ENCODE measurements around the gene MUC3A. TPM values are rescaled to one million over a fixed set of nuclear protein-coding genes. Genes with fewer than 3 reads are reported as not detected.
"Not testable (repeated sequence)": the region's sequence is repeated elsewhere in the genome, so short reads cannot be mapped to it uniquely, and the experiment has no call there.

The MUC3A gene
- total RNA-seq, 2 experiments from 2014 or later: not detected

DNA sequence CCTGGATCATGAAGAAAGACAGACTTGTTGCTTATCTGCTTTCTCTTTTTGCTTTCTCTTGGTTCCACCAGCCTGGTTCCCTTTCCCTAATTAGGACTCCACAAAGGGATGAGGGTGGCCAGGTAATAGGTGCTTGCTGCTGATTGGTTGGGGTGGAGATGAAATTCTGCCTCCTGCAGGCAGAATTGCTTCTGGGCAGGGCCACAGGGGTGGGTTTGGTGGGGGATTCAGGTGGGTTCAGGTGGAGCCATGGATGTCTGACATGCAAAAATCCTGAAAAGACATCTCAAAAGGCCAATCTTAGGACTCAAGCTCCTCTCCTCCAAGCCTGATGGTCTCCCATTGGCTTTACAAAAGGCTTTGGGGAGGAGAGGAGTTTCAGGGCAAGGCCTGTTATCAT is 28.3 kb upstream of the MUC3A start:
- ATAC-seq (no peak), DNase-seq (no peak)
- H3K27ac Mint-ChIP-seq: no peak overlapping the region
- CTCF ChIA-PET: no interaction called here
- no peaks in the 10 kb centered on the region for H3K9me3 Mint-ChIP-seq (ENCODE audit: low read depth)
- H3K4me3 Mint-ChIP-seq: no peak overlapping the region
- no peaks in the 10 kb centered on the region for H3K4me1 Mint-ChIP-seq
- H3K27me3 Mint-ChIP-seq: peaks cover 28% of the 10 kb centered on the region
- H3K36me3 Mint-ChIP-seq: no peaks in the 10 kb centered on the region

DNA sequence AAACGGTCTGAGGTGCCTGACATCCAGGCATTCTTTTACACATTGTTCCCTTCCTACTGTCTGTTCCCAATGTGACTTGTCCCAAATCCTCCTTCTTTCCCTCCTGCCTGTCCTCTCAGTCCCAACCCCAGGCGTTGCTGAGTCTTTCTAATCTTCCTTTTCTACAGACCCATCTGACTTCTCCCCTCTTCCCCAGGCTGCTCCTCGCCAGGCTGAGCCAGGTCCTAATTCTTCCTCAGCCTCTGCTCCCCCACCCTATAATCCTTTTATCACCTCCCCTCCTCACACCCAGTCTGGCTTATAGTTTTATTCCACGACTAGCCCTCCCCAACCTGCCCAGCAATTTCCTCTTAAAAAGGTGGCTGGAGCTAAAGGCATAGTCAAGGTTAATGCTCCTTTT is 25.7 kb upstream of the MUC3A start:
- H3K27me3 Mint-ChIP-seq: peaks cover 28% of the 10 kb centered on the region
- CTCF ChIA-PET; H3K4me1 Mint-ChIP-seq; H3K36me3 Mint-ChIP-seq; ATAC-seq; H3K27ac Mint-ChIP-seq; H3K4me3 Mint-ChIP-seq; DNase-seq; H3K9me3 Mint-ChIP-seq (ENCODE audit: low read depth): not testable (repeated sequence)

DNA sequence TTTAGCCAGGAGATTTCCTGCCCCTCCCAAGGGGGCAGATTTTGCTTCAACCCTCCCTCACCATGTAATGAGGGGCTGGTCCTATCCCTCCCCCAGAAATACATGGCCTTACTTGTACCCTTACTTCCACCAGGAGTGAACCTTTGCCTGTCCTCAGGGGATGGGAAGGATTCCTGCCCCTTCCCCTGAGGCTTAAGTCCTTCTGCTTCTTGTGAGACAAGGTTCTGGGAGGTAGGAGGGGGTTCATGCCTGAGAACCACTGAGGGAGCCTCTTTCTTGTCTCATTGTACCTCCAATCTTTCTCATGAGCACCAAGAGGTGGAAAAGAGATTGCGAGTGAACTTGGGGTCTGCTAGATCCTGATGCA is 19.5 kb upstream of the MUC3A start:
- no peak for DNase-seq
- peaks cover 9% of the 10 kb centered on the region for H3K27me3 Mint-ChIP-seq
- H3K9me3 Mint-ChIP-seq (ENCODE audit: low read depth): peaks cover 4% of the 10 kb centered on the region
- no peaks in the 10 kb centered on the region for H3K36me3 Mint-ChIP-seq
- ATAC-seq: no peak
- H3K4me1 Mint-ChIP-seq: no peaks in the 10 kb centered on the region
- no peak overlapping the region for H3K27ac Mint-ChIP-seq
- CTCF ChIA-PET: no interaction called here
- H3K4me3 Mint-ChIP-seq: no peak overlapping the region

DNA sequence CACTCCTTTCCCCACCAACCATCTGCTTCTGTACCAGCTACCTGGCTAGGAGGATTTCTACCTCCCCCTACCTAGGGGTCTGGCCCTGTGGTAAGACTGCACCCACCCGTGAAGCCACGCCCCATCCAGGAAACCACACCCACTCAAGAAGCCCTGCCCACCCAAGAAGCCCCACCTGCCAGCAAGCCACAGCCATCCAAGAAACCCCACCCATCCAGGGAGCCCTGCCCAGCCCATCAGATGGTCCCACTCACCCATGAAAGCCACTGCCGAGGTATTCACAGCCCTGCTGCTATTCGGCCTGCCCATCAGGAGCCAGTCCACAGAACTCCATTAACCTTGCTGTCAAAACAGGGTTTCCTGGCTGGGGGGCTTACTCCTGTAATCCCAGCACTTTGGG is 15.6 kb upstream of the MUC3A start:
- CTCF ChIA-PET: no interaction called here
- Mint-ChIP-seq H3K27me3 (peaks cover 9% of the 10 kb centered on the region), H3K4me1 (no peaks in the 10 kb centered on the region), H3K27ac (no peak overlapping the region), H3K36me3 (no peaks in the 10 kb centered on the region), H3K4me3 (no peak overlapping the region), H3K9me3 (ENCODE audit: low read depth) (peaks cover 4% of the 10 kb centered on the region)
- DNase-seq: no peak
- ATAC-seq: no peak

DNA sequence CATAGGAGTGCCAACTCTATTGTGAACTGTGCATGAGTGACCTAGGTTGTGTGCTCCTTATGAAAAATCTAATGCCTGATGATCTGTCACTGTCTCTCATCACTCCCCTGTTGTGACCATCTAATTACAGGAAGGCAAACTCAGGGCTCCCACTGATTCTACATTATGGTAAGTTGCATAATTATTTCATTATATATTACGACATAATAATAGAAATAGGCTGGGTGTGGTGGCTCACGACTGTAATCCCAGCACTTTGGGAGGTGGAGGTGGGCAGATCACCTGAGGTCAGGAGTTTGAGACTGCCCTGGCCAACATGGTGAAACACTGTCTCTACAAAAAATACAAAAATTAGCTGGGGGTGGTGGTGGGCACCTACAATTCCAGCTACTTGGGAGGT is 14.0 kb upstream of the MUC3A start:
- H3K4me1 Mint-ChIP-seq; H3K36me3 Mint-ChIP-seq; H3K9me3 Mint-ChIP-seq (ENCODE audit: low read depth); H3K27me3 Mint-ChIP-seq; H3K27ac Mint-ChIP-seq; DNase-seq; H3K4me3 Mint-ChIP-seq; CTCF ChIA-PET; ATAC-seq: not testable (repeated sequence)

DNA sequence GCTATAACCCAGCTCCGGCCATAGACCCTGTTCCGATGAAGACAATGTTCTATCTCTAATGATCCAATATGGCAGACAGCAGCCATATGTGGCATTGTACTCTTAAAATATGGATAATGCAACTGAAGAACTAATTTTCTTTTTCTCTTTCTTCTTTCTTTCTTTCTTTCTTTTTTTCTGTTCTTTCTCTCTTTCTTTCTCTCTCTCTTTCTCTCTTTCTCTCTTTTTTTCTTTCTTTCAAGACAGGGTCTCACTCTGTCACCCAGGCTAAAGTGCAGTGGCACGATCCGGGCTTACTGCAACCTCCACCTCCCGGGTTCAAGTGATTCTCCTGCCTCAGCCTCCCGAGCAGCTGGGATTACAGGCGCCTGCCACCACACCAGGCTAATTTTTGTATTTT is 13.2 kb upstream of the MUC3A start:
- ATAC-seq; H3K36me3 Mint-ChIP-seq; H3K27me3 Mint-ChIP-seq; DNase-seq; H3K27ac Mint-ChIP-seq; H3K4me1 Mint-ChIP-seq; H3K4me3 Mint-ChIP-seq; H3K9me3 Mint-ChIP-seq (ENCODE audit: low read depth); CTCF ChIA-PET: not testable (repeated sequence)

DNA sequence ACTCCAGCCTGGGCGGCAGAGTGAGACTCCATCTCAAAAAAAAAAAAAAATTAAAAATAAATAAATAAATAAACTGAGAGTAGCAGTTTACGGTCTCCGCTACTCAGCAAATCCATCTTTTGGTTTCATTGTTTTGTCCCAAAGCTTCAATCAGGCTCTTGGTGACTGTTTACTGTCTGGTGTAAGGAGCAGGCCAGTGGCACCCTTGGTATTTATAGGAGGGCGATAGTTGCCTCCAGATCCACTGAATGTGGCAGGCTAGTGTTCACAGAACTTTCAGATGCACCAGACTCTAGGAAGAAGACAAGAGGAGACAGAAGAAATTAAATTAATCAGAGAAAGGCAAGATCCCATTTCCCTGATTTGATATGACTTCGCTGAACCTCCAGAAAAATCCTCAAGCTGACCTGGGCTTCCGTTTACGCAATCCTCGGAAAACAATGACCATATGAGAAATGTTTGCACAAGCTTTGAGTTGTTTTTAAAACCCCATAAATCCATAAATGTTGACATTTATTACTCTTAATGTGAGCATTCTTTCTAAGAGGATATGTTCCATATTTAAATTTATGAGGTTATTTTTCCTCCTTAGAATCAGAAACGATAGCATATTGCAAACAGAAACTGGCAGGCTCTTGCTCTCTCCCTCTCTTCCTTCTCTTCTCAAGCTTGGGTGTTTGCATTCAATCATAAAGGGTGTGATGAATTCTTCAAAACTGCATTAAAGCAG is 7.1 kb upstream of the MUC3A start:
- H3K27ac Mint-ChIP-seq: no peak overlapping the region
- CTCF ChIA-PET: interaction anchor here (1.4 kb wide), 1 partner anchor 16 kb away, joined by 4 read pairs; no protein-coding TSS in a partner anchor
- DNase-seq (no peak), ATAC-seq (no peak)
- no peaks in the 10 kb centered on the region for H3K9me3 Mint-ChIP-seq (ENCODE audit: low read depth)
- no peak overlapping the region for H3K4me3 Mint-ChIP-seq
- H3K4me1 Mint-ChIP-seq: no peaks in the 10 kb centered on the region
- H3K36me3 Mint-ChIP-seq: no peaks in the 10 kb centered on the region
- H3K27me3 Mint-ChIP-seq: no peaks in the 10 kb centered on the region

DNA sequence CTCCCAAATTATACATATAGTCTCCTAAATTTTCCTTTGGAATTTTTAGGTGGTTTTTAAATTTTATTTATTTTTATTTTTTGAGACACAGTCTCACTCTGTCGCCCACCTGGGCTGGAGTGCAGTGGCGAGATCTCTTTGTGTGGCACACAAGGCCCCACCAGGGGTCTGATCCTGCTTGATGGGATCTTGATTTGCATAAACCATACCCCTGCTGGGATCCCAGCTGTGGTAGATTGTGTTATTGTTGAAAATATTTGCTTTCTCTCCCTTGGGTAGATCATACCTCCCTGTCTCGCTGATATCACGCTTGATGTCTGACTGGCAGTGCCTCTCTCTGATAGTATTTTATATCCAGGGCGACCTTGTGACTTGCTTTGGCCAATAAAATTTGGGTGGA is 5.6 kb upstream of the MUC3A start:
- Mint-ChIP-seq H3K4me3 (no peak overlapping the region), H3K4me1 (no peaks in the 10 kb centered on the region), H3K36me3 (no peaks in the 10 kb centered on the region), H3K27me3 (no peaks in the 10 kb centered on the region), H3K9me3 (ENCODE audit: low read depth) (no peaks in the 10 kb centered on the region), H3K27ac (no peak overlapping the region)
- CTCF ChIA-PET: no interaction called here
- no peak for ATAC-seq
- no peak for DNase-seq

DNA sequence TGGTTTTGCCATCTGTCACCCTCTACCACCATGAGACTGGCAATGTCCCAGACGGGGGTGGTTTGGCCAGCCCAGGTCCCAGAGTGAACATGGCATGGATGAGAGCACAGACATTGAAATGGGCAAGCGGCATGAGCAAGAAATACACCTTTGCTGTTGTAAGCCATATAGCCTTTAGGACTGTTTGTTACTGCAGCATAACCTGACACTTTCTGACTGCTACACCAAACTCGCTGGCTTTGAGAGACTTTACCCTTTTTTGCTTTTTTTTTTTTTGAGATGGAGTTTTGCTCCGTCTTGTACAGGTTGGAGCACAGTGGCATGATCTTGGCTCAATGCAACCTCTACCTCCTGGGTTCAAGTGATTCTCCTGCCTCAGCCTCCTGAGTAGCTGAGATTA is 5.2 kb upstream of the MUC3A start:
- Mint-ChIP-seq H3K27ac (no peak overlapping the region), H3K36me3 (no peaks in the 10 kb centered on the region), H3K4me3 (no peak overlapping the region), H3K27me3 (peaks cover 2% of the 10 kb centered on the region), H3K9me3 (ENCODE audit: low read depth) (no peaks in the 10 kb centered on the region), H3K4me1 (no peaks in the 10 kb centered on the region)
- ATAC-seq (no peak), DNase-seq (no peak)
- CTCF ChIA-PET: no interaction called here

DNA sequence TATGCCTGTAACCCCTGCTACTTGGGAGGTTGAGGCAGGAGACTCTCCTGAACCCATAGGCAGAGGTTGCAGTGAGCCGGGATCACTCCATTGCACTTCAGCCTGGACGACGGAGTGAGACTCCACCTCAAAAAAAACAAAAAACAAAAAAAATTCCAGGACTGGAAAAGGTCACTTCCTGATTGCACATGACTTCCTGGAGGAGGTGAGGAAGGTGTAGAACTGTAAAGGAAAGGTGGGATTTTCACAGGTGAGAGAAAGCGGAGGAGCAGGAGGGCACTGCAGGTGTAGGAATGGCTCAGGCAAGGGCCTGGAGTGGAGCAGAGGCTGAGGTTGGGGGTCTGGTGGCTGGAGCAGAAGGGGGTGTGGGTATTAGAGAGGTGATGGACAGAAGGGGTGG is 3.2 kb upstream of the MUC3A start:
- H3K27me3 Mint-ChIP-seq: peaks cover 12% of the 10 kb centered on the region
- no peak overlapping the region for H3K4me3 Mint-ChIP-seq
- no peak overlapping the region for H3K27ac Mint-ChIP-seq
- no peak for ATAC-seq
- CTCF ChIA-PET: no interaction called here
- no peak for DNase-seq
- H3K36me3 Mint-ChIP-seq: no peaks in the 10 kb centered on the region
- H3K9me3 Mint-ChIP-seq (ENCODE audit: low read depth): no peaks in the 10 kb centered on the region
- H3K4me1 Mint-ChIP-seq: no peaks in the 10 kb centered on the region

DNA sequence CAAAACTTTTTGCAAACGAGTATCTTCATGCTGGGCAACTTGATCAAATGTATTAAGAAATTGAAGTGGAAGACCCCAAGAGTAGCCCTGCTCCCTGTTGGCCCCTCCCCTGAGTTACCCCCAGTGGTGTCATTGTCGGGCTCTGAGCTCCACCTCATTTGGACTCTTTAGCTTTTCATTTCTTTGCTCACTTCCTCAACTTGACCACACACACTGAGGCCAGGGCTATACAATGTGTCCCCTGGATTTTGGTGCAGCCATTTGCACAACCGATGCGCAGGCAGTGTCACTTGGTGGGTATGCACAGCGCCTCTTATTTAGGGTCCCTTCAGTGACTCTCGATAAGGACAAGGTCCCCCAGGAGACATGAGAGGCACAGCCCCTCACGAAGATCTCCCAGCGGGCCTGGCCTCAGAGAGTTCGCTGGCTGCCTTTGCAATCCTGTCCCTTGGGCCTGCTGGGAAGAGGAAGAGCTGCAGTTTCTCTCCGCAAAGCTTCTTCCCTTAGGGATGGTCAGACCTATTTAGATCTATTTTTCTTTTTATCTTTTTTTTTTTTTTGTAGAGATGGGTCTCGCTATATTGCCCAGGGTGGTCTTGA is 2.5 kb upstream of the MUC3A start:
- Mint-ChIP-seq H3K27ac (no peak overlapping the region), H3K4me1 (no peaks in the 10 kb centered on the region), H3K36me3 (no peaks in the 10 kb centered on the region), H3K9me3 (ENCODE audit: low read depth) (no peaks in the 10 kb centered on the region), H3K27me3 (peaks cover 12% of the 10 kb centered on the region), H3K4me3 (no peak overlapping the region)
- no peak for ATAC-seq
- no peak for DNase-seq
- CTCF ChIA-PET: no interaction called here

DNA sequence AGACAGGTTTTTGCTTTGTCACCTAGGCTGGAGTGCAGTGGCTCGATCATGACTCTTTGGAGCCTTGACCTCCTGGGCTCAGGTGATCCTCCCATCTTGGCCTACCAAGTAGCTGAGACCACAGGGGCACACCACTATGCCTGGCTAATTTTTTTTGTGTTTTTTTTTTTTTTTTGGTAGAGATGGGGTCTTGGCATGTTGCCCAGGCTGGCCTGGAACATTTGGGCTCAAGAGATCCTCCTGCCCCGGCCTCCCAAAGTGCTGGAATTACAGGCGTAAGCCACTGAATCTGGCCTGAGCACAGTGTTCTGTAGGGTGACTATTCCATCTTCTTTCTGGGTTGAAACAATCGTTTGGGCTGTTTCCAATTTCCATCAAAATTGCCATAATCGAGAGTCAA is 1.5 kb upstream of the MUC3A start:
- no peak for DNase-seq
- CTCF ChIA-PET: no interaction called here
- ATAC-seq: no peak

DNA sequence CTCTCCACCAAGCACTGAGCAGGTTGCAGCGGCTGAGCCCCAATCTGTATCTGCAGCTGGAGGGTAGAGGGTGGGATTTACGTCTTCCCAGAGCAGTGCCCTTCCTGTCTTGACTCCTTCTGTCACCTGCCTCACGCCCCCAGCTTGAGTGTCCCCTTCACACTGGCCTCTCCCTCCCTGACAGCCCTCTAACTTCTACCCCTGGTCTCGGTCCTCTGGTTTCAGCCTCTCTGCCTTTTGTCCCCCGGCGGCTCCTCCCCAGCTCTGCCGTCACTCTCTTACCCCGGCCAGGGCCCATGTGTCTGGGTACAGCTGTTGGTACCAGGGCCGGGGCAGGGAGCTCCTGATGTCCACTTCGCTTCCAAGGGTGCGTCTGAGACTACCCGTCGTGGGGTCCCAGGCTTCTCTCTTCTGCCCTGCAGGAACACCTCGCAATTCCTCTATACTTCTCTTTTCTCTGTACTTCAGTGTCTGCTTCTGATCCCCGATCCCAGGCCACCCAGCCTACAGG is 654 bp downstream of the MUC3A start:
- Mint-ChIP-seq H3K4me3 (no peak overlapping the region), H3K9me3 (ENCODE audit: low read depth) (no peaks in the 10 kb centered on the region), H3K4me1 (no peaks in the 10 kb centered on the region), H3K36me3 (no peaks in the 10 kb centered on the region), H3K27me3 (peaks cover 12% of the 10 kb centered on the region), H3K27ac (no peak overlapping the region)
- ATAC-seq (no peak), DNase-seq (no peak)
- CTCF ChIA-PET: interaction anchor here (0.5 kb wide), 1 partner anchor 145 kb away, joined by 3 read pairs; no protein-coding TSS in a partner anchor

More for the DNA sequence above, 1.5 kb upstream of the MUC3A start:
- Mint-ChIP-seq H3K27ac (no peak overlapping the region), H3K4me1 (no peaks in the 10 kb centered on the region), H3K36me3 (no peaks in the 10 kb centered on the region), H3K4me3 (no peak overlapping the region), H3K27me3 (peaks cover 12% of the 10 kb centered on the region), H3K9me3 (ENCODE audit: low read depth) (no peaks in the 10 kb centered on the region)

DNA sequence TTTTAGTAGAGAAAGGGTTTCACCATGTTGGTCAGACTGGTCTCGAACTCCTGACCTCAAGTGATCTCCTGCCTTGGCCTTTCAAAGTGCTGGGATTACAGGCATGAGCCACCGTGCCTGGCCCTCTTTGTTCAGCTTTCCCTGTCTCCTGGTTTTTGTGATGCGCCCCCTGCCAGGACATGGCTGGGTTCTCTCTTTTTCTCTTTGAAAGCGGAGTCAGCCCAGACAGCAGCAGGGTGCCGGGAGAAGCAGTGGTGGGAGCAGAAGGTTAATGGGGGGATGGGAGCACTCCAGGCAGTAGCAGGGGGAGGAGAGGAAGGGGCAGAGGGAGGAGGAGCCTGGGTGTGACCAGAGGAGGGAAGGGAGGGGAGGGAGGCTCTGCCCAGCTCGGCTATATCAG is 1.8 kb downstream of the MUC3A start:
- CTCF ChIA-PET: no interaction called here
- no peaks in the 10 kb centered on the region for H3K9me3 Mint-ChIP-seq (ENCODE audit: low read depth)
- DNase-seq: no peak
- peaks cover 12% of the 10 kb centered on the region for H3K27me3 Mint-ChIP-seq
- no peak overlapping the region for H3K27ac Mint-ChIP-seq
- no peaks in the 10 kb centered on the region for H3K4me1 Mint-ChIP-seq
- ATAC-seq: no peak
- H3K36me3 Mint-ChIP-seq: no peaks in the 10 kb centered on the region
- no peak overlapping the region for H3K4me3 Mint-ChIP-seq

Measured in activated CD8-positive, alpha-beta memory T cell treated with anti-CD3 and anti-CD28 coated beads, Interleukin-2, amount 10 ng/mL, durations not matched to agents 7 days and 5 days (primary cell).